Neural progenitor cell (in vitro differentiated cells): Measurements from ENCODE around the gene DENND4C.

Experiments
- CTCF ChIP-seq: fragments of 200-600 bp; sonication (generic); IDR thresholded peaks from 2 replicates; pipeline ENCODE4 v1.5.1; 2017; ENCODE audit warnings: antibody characterized with exemption, mild to moderate bottlenecking
- EZH2phosphoT487 ChIP-seq: fragments of 200-600 bp; sonication (generic); IDR thresholded peaks from 2 replicates; pipeline ENCODE4 v1.6.1; 2017; ENCODE audit warnings: antibody characterized with exemption

DNA sequence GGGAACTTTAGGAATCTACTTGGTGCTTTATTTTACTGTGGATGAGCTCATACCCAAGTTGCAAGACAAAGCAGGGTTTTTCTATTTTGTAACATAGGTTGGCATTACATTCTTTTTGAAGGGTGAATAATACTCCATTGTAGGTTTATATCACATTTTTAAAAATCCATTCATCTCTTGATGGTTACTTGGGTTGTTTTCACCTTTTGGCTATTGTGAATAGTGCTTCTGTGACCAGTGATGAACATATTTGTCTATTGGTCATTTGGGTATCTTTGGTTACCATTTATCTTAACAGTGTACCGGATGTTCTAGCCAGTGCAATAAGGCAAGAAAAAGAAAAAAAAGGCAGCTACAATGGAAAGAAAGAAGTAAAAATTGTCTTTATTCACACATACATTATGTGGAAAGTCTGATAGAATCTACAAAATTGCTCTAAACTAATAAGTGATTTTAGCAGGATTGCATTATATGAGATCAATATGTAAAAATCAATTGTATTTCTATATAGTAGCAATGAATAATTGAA lies 40.0 kb downstream of the DENND4C start:
- TF ChIP-seq EZH2phosphoT487 = no peak
- TF ChIP-seq CTCF = no peak
